Cardiac atrium fibroblast (primary cell): ENCODE measurements around the gene GCGR. TPM values are rescaled to one million over a fixed set of nuclear protein-coding genes. Genes with fewer than 3 reads are reported as not detected.

Experiments
- total RNA-seq: library from RNA; depleted of rRNA; stranded (reverse); fragments of >200 nt; gene quantifications from 2 replicates; pipeline ENCODE4 v1.2.3, GENCODE V29; 2015

Gene GCGR
- total RNA-seq: not detected in 2 replicates

GRCh38 chr17:81803728-81804558, at the start of gene GCGR:
TSS of gene GCGR (plus strand) at chr17:81804150. CDS start at chr17:81809019, 4,869 bp downstream.

GRCh38 chr17:81833160-81833920, 29.4 kb downstream of the GCGR start, which contains the start of gene MCRIP1:
TSS of gene MCRIP1 (minus strand) at chr17:81833291. CDS start at chr17:81824506, 8,785 bp downstream.

DNA sequence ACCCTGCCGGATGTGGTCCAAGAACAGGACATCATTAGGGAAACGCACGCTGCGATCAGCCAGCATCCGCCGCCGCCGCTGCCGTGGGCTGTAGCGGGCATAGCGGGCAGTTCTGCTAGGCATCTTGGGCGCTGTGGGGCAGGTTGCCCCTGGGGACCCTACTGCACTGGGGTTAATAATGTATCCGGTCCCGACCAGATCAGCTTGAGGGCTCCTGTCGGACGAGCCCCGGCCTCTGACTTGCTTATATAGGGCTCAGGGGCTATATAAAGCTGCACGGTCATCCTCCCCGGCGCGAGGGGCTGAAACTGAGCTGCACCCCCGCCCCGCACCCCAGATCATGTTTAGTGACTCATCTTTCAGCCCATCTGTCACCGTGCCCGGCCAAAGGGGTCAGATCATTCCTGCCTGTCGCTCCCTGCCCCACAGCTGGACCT, 30.9 kb downstream of the GCGR start, which contains the start of gene PPP1R27:
Gene PPP1R27 (minus strand): TSS at position 220 of the 437 bp plus-strand sequence. CDS start 97 bp downstream, at position 123.

DNA sequence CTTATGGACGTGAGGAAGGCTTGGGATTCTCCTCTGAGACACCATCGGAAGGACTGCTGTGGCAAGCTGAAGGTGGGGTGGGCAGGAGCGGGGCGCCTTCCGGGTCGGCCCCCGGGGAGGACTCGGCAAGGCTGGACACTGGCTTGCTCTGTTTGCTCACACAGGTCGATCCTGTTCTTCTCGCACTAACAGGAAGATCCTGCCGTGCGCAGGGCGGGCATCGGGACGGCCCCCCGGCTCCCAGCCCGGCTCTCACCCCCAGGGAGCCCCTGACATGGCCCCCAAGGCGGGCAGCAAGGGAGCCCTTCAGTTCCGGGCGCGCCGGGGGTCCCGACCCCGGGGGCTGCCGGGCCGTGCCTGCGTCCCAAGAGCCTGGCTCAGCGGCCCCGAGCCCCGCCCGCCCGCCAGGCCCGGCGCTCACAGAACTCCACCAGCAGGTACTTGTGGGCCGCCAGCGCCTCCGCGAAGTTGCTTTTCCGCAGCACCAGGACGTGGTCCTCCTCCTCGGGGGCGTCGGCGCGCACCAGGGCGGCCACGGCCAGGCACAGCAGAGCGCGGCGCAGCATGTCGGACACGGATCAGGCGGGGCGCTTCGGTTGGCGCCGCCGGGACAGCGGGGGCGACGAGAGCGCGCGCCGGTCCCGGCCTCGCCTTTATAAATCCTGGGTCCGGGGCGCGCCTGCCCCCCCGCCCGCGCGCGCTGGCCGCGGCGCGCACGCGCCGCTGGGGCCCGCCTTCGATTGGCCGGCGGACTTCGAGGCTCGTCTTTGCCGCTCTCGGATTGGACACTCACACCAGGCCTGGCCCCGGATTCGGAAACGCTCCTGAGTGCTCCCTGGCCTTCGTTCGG, 56.2 kb downstream of the GCGR start, which contains the start of gene P4HB:
Gene P4HB (minus strand): TSS at position 630 of the 850 bp plus-strand sequence. CDS start 64 bp downstream, at position 566.

Other genes with a start within 250 kb of the GCGR start
- gene NPLOC4, start 167.0 kb upstream of the GCGR start, total RNA-seq: 47.5 and 50.4 TPM in 2 replicates
- 0.49 and 0.72 TPM in 2 replicates for gene TSPAN10, start 167.0 kb upstream of the GCGR start, total RNA-seq
- not detected in 2 replicates for gene PDE6G, start 147.6 kb upstream of the GCGR start, total RNA-seq
- 52.0 and 55.6 TPM in 2 replicates for gene OXLD1, start 137.5 kb upstream of the GCGR start, total RNA-seq
- gene CCDC137, start 137.4 kb upstream of the GCGR start, total RNA-seq: 10.9 and 30.5 TPM in 2 replicates
- gene ARL16, start 120.4 kb upstream of the GCGR start, total RNA-seq: 41.5 and 45.0 TPM in 2 replicates
- gene HGS, start 120.1 kb upstream of the GCGR start, total RNA-seq: 74.9 and 84.9 TPM in 2 replicates
- 45.7 and 65.5 TPM in 2 replicates for gene MRPL12, start 100.8 kb upstream of the GCGR start, total RNA-seq
- 11.8 and 12.3 TPM in 2 replicates for gene SLC25A10, start 91.9 kb upstream of the GCGR start, total RNA-seq
- gene MCRIP1, start 29.1 kb downstream of the GCGR start, total RNA-seq: 79.1 and 107 TPM in 2 replicates
- not detected in 2 replicates for gene PPP1R27, start 30.9 kb downstream of the GCGR start, total RNA-seq
- 3,334 and 3,459 TPM in 2 replicates for gene P4HB, start 56.4 kb downstream of the GCGR start, total RNA-seq
- 303 and 339 TPM in 2 replicates for gene ARHGDIA, start 67.2 kb downstream of the GCGR start, total RNA-seq
- gene ALYREF, start 87.4 kb downstream of the GCGR start, total RNA-seq: 55.6 and 108 TPM in 2 replicates
- gene ANAPC11, start 87.6 kb downstream of the GCGR start, total RNA-seq: 195 and 225 TPM in 2 replicates
- gene NPB, start 98.1 kb downstream of the GCGR start, total RNA-seq: 6.6 TPM in 1 of 2 replicates, not detected in the other
- gene PCYT2, start 107.2 kb downstream of the GCGR start, total RNA-seq: 28.3 and 50.5 TPM in 2 replicates
- gene SIRT7, start 114.0 kb downstream of the GCGR start, total RNA-seq: 13.1 and 14.3 TPM in 2 replicates
- gene MAFG, start 123.6 kb downstream of the GCGR start, total RNA-seq: 12.8 and 18.1 TPM in 2 replicates
- gene PYCR1, start 133.2 kb downstream of the GCGR start, total RNA-seq: 155 and 219 TPM in 2 replicates
- not detected in 2 replicates for gene MYADML2, start 143.1 kb downstream of the GCGR start, total RNA-seq
- not detected in 2 replicates for gene NOTUM, start 157.0 kb downstream of the GCGR start, total RNA-seq
- gene ASPSCR1, start 173.5 kb downstream of the GCGR start, total RNA-seq: 14.3 and 17.8 TPM in 2 replicates
- 69.9 and 77.9 TPM in 2 replicates for gene CENPX, start 218.7 kb downstream of the GCGR start, total RNA-seq
- gene LRRC45, start 219.2 kb downstream of the GCGR start, total RNA-seq: 7.9 and 8.8 TPM in 2 replicates
- 32.6 and 38.8 TPM in 2 replicates for gene RAC3, start 227.5 kb downstream of the GCGR start, total RNA-seq
- 83.4 and 156 TPM in 2 replicates for gene DCXR, start 233.5 kb downstream of the GCGR start, total RNA-seq
- 34.7 and 43.7 TPM in 2 replicates for gene RFNG, start 247.7 kb downstream of the GCGR start, total RNA-seq
- 91.0 and 91.7 TPM in 2 replicates for gene GPS1, start 247.7 kb downstream of the GCGR start, total RNA-seq